NT2/D1 (cell line): ENCODE data around the gene WNT3A.

Experiments used
- DNase-seq: peaks from one replicate; pipeline ENCODE4 v3.0.0-alpha.2; 2011; ENCODE audit warnings: low read depth, low spot score
- H3K27me3 ChIP-seq: 2 replicates; pipeline ENCODE4 v1.6.0; 2011; ENCODE audit warnings: mild to moderate bottlenecking; ENCODE audit not compliant: insufficient read length, insufficient read depth
- H3K36me3 ChIP-seq: 2 replicates; pipeline ENCODE4 v1.6.1; 2011; ENCODE audit warnings: mild to moderate bottlenecking, low read length, mixed read lengths; ENCODE audit not compliant: insufficient read depth, insufficient read length
- H3K4me1 ChIP-seq: 2 replicates; pipeline ENCODE4 v1.5.1; 2011; ENCODE audit not compliant: insufficient read depth, insufficient read length
- H3K4me3 ChIP-seq: 2 replicates; pipeline ENCODE4 v1.5.1; 2011; ENCODE audit warnings: low read depth; ENCODE audit not compliant: insufficient read length
- H3K9ac ChIP-seq: 2 replicates; pipeline ENCODE4 v1.6.0; 2011; ENCODE audit warnings: low read depth; ENCODE audit not compliant: insufficient read length
- H3K9me3 ChIP-seq: 2 replicates; pipeline ENCODE4 v1.5.1; 2011; ENCODE audit warnings: mild to moderate bottlenecking, low read length; ENCODE audit not compliant: insufficient read depth
- SUZ12 ChIP-seq: IDR thresholded peaks from 2 replicates; pipeline ENCODE4 v1.6.1; 2011; ENCODE audit not compliant: insufficient read length, insufficient read depth; ENCODE audit errors: extremely low read depth
- YY1 ChIP-seq: IDR thresholded peaks from 2 replicates; pipeline ENCODE4 v1.6.1; 2011; ENCODE audit not compliant: insufficient read length, insufficient read depth
- ZNF274 ChIP-seq: IDR thresholded peaks from 2 replicates; pipeline ENCODE4 v1.6.1; 2011; ENCODE audit warnings: mild to moderate bottlenecking, low read depth, low read length

Gene WNT3A

DNA sequence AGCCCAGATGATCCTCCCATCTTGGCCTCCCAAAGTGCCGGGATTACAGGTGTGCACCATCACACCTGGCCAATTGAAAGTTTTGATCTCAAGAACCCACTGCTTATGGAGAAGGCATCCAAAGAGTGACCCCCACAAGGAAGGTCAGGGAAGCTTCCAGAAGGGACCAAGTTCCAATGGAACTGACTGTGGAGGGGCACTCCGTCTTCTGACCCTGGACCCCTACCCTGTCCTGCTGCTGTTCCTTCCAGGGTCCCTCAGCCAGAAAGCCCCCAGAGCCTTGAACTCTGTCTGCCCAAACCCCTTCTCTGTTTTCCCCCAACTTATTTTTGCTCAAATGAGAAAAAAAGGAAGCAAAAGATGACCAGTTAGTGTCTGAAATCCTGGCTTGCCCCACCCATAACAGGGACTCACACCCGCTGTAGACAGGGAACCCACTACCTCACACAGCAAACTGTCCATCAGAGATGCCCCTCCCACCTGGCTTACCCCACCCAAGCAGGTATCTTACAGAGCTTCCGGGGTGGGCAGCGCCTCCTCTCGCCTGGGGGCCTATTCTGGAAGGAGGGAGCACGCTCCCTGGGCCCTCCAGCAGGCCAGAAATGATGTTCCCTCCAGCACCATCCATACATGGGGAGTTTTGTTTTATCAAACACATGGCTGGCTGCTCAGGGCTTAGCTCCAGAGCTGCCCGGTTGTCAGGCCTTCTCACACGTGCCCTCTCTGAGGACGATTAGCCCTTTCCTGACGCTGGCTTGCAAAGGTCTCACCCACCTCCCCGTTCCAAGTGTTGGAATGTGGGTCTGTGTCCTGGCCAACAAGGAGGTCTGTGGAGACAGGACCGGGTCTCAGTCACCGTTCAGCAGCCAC, 3.1 kb upstream of the WNT3A start:
- H3K4me3 ChIP-seq = no peak overlapping the region
- no peak overlapping the region for H3K9ac ChIP-seq
- peaks cover 3% of the 10 kb centered on the region; the same call in 1 of the 2 replicates for H3K9me3 ChIP-seq
- H3K4me1 ChIP-seq = peaks cover 18% of the 10 kb centered on the region
- DNase-seq = no peak
- peaks cover 82% of the 10 kb centered on the region for H3K27me3 ChIP-seq
- TF ChIP-seq ZNF274 (no peak), YY1 (no peak), SUZ12 (no peak)
- no peaks in the 10 kb centered on the region for H3K36me3 ChIP-seq

DNA sequence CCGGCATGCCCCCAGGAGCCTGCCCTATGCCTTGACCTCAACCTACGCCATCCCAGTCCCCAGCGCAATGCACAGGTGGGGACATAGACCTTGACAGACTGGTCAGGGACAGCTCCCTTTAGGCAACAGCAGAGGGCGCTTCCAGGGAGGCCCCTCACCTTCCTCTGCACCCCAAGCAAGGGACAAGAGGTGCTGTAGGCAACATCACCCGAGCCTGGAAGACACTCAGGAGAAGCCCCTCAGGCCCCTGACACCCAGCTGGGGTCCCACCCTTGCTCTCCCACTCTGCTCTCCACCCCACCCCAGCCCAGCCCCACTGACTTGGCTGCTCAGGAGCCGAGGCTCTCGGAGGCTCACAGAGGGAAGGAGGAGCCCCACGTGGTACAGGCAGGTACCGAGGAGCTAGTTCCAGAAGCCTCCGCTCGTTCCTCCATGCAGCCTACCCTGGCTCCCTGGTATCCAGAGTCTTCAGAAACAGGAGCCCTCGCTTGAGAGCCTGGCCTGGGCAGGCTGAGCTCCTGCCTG, 2.4 kb upstream of the WNT3A start:
- Histone ChIP-seq H3K4me1 (peaks cover 22% of the 10 kb centered on the region), H3K36me3 (no peaks in the 10 kb centered on the region), H3K9me3 (no peaks in the 10 kb centered on the region), H3K4me3 (no peak overlapping the region), H3K9ac (peak overlapping the region; percentile 27), H3K27me3 (peaks cover 84% of the 10 kb centered on the region)
- TF ChIP-seq SUZ12 (no peak), YY1 (no peak), ZNF274 (no peak)
- peak; percentile 38 for DNase-seq

DNA sequence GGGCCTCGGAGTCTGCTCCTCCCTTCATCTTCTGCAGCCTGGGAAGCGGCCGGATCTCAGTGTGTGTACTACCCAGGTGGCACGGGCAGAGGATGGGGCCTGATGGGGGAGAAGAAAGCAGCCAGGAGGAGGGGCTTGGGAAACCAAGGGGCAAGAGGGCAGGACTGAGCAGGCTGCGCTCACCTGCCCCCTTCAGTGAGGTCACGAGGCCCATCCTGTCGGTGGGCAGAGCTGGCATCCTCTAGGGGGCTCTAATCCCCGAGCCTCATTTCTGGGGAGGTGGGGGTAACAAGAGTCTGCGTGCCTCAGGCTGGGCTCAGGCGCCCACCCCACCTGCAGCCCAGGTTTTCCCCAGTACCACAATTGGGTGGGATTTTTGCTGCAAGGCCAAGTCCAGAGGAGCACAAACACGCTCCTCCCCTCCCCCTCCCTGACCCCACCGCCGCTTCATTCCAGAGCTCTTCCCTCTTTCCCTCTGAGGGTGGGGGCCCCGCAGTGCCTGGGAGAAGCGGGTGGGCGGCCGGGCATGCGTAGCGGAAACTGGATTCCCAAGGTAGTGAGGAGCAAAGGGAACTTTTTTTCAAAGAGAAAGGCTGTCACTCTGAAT, 1.8 kb upstream of the WNT3A start:
- Histone ChIP-seq H3K9me3 (no peaks in the 10 kb centered on the region), H3K9ac (peak overlapping the region; percentile 29), H3K4me1 (peaks cover 26% of the 10 kb centered on the region), H3K36me3 (no peaks in the 10 kb centered on the region), H3K27me3 (peaks cover 89% of the 10 kb centered on the region), H3K4me3 (peak overlapping the region; percentile 3)
- no peak for TF ChIP-seq ZNF274
- no peak for DNase-seq

DNA sequence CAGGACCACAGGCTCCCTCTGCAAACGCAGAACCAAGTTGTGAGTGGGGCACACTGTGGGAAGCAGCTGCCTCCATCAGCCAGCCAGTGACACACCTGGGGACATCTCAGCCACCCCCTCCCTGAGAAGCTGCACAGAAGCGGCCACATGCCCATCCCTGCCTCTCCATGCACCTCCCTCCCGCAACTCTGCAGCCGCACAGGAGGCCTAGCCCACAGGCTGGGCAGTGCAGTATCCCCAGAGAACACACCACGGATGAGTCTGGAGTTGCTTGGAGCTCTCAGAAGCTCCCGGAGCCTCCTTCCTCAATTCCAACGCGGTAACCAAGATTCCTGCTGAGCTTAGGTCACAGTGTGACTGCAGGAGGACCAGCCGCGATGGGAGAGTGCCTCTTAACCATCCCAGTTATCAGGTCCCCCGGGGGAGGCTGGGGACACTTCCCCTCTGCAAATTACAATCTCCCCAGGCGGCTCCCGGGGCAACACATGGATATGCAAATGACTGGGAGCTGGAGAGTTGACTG, 1.2 kb upstream of the WNT3A start:
- Histone ChIP-seq H3K9ac (peak overlapping the region; percentile 29), H3K4me3 (peak overlapping the region; percentile 3), H3K9me3 (no peaks in the 10 kb centered on the region), H3K4me1 (peaks cover 28% of the 10 kb centered on the region), H3K36me3 (no peaks in the 10 kb centered on the region), H3K27me3 (peaks cover 91% of the 10 kb centered on the region)
- TF ChIP-seq SUZ12 (no peak), YY1 (no peak)
- DNase-seq = no peak

DNA sequence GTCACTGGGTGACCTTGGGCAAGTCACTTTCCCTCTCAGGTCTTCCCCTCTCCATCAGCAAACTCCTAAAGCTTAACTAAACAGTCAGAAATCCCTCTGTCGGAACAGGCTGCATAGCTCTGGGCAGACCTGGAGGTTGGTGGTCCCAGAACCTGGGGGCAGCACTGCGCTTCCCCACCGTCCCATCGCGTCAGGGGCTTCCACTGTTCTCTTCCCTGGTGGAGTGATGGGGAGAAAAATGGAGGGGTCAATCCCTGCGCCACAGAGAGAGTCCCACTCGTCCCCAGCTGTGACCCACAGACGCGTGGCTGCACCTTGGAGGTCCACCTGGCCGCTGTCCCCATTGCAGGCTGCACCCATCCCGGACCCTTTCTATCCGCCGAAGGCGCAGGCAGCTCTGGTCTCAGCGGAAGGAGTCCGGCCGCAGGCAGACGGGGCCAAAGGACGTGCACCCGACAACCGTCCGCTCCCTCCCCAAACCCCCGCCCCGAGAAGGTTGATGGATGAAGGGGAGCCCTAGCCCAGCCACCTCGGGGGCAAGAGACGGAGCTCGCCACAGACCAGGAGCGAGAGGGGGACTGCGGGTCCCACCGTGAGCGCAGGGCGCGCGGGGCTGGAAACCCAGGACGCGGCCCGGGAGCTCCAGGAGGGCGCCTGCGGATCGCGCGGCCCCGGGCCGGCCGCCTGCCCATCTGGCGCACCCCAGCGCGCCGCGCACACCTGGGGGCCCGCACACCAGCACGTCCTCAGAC, 588 bp upstream of the WNT3A start:
- peaks cover 91% of the 10 kb centered on the region for H3K27me3 ChIP-seq

DNA sequence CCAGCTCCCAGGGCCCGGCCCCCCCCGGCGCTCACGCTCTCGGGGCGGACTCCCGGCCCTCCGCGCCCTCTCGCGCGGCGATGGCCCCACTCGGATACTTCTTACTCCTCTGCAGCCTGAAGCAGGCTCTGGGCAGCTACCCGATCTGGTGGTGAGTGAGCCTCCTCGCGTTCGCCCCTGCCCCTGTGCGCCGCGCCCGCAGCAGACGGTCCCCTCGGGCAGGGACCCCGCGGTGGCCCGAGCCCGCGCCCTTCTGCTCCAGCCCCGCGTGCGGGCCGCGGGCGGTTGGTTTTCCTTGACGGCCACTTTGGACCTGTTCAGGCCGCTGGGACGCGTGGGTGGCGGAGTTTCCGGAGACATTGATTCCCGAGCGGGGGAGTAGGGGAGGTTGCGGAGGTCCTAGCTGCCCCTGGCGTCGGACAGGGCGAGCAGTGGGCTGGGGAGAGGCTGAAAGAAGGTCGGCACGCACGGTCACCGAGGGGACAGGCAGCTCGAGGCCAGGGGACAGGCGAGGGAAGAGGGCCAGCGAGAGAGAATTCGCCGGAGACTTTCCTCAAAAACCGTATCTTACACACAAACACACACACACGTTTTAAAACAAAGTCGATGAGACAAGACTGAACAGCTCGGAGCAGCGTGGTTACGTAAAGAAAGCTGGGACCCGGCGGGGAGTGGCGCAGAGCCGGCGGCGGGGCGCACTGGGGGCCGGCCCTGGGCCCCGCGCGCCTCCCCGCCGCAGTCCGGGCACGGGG, 427 bp downstream of the WNT3A start:
- TF ChIP-seq SUZ12 (no peak), YY1 (no peak), ZNF274 (no peak)
- H3K36me3 ChIP-seq = no peaks in the 10 kb centered on the region
- H3K27me3 ChIP-seq = peaks cover 90% of the 10 kb centered on the region
- H3K4me3 ChIP-seq = peak overlapping the region; percentile 53
- no peaks in the 10 kb centered on the region for H3K9me3 ChIP-seq
- peaks cover 31% of the 10 kb centered on the region for H3K4me1 ChIP-seq
- no peak for DNase-seq
- peak overlapping the region; percentile 68 for H3K9ac ChIP-seq

More for the DNA sequence above, 588 bp upstream of the WNT3A start:
- no peaks in the 10 kb centered on the region for H3K9me3 ChIP-seq
- peak overlapping the region; percentile 56 for H3K4me3 ChIP-seq
- H3K36me3 ChIP-seq = no peaks in the 10 kb centered on the region
- H3K9ac ChIP-seq = peak overlapping the region; percentile 44
- peaks cover 31% of the 10 kb centered on the region for H3K4me1 ChIP-seq
- no peak for DNase-seq
- no peak for TF ChIP-seq ZNF274
- TF ChIP-seq YY1 = no peak
